RWPE2 (cell line): ENCODE data around the gene UNC13A.
A peak's percentile ranks its signal among the peaks of the same experiment; 100 is the strongest.

Source experiments
- ATAC-seq: fragments of 200-7000 bp; cut with Tn5 transposase; 3 replicates; pipeline ENCODE4 v1.9.1; 2021; ENCODE audit warnings: low read depth
- DNase-seq: peaks from one replicate; pipeline ENCODE4 v3.0.0-alpha.2; 2020; ENCODE audit warnings: low spot score
- H3K27ac ChIP-seq: fragments of 450-650 bp; 2 replicates; pipeline ENCODE4 v1.5.1; 2017; ENCODE audit warnings: mild to moderate bottlenecking; ENCODE audit not compliant: poor library complexity, severe bottlenecking
- H3K27me3 ChIP-seq: fragments of 250-450 bp; sonication (Bioruptor Pico); 2 replicates; pipeline ENCODE4 v1.5.1; 2021; ENCODE audit warnings: mild to moderate bottlenecking, moderate library complexity; ENCODE audit not compliant: insufficient read depth, poor library complexity, severe bottlenecking
- H3K36me3 ChIP-seq: fragments of 250-450 bp; sonication (Bioruptor Pico); 2 replicates; pipeline ENCODE4 v1.5.1; 2020; ENCODE audit warnings: low read depth, mild to moderate bottlenecking, moderate library complexity
- H3K4me1 ChIP-seq: fragments of 250-450 bp; sonication (Bioruptor Pico); 2 replicates; pipeline ENCODE4 v1.5.1; 2021; ENCODE audit warnings: mild to moderate bottlenecking, moderate library complexity; ENCODE audit not compliant: insufficient read depth, poor library complexity, severe bottlenecking
- H3K4me3 ChIP-seq: fragments of 250-450 bp; sonication (Bioruptor Pico); 2 replicates; pipeline ENCODE4 v1.5.1; 2021; ENCODE audit warnings: mild to moderate bottlenecking, moderate library complexity; ENCODE audit not compliant: severe bottlenecking
- H3K9me3 ChIP-seq: fragments of 250-450 bp; sonication (Bioruptor Pico); 2 replicates; pipeline ENCODE4 v1.5.1; 2021; ENCODE audit warnings: mild to moderate bottlenecking, moderate library complexity; ENCODE audit not compliant: severe bottlenecking
- CTCF ChIP-seq: fragments of 450-650 bp; IDR thresholded peaks from one replicate; pipeline ENCODE4 v1.5.1; 2017; ENCODE audit warnings: mild to moderate bottlenecking, moderate library complexity; ENCODE audit not compliant: poor library complexity, severe bottlenecking

UNC13A gene

GRCh38 chr19:17703824-17704463, 15.8 kb upstream of the UNC13A start:
- Histone ChIP-seq H3K27ac (no peak overlapping the region), H3K27me3 (no peaks in the 10 kb centered on the region), H3K4me1 (no peaks in the 10 kb centered on the region), H3K9me3 (no peaks in the 10 kb centered on the region), H3K36me3 (no peaks in the 10 kb centered on the region), H3K4me3 (no peak overlapping the region)
- peak; percentile 40 for TF ChIP-seq CTCF
- ATAC-seq (no peak), DNase-seq (no peak)

- no peak overlapping the region for H3K4me3 ChIP-seq
- H3K27ac ChIP-seq: no peak overlapping the region
- H3K27me3 ChIP-seq: peaks cover 7% of the 10 kb centered on the region
- no peaks in the 10 kb centered on the region for H3K9me3 ChIP-seq
- H3K4me1 ChIP-seq: no peaks in the 10 kb centered on the region
- TF ChIP-seq CTCF: no peak
- no peaks in the 10 kb centered on the region for H3K36me3 ChIP-seq
- DNase-seq (no peak), ATAC-seq (no peak)
Measured at GRCh38 chr19:17695198-17695597, 7.0 kb upstream of the UNC13A start.

GRCh38 chr19:17692566-17692965, 4.4 kb upstream of the UNC13A start:
- Histone ChIP-seq H3K27me3 (peaks cover 11% of the 10 kb centered on the region), H3K36me3 (no peaks in the 10 kb centered on the region), H3K9me3 (no peaks in the 10 kb centered on the region), H3K27ac (no peak overlapping the region), H3K4me3 (no peak overlapping the region), H3K4me1 (no peaks in the 10 kb centered on the region)
- TF ChIP-seq CTCF: no peak
- no peak for DNase-seq
- ATAC-seq: no peak

GRCh38 chr19:17688853-17689595, 870 bp upstream of the UNC13A start:
- H3K27me3 ChIP-seq: peaks cover 23% of the 10 kb centered on the region
- DNase-seq (no peak), ATAC-seq (peak; percentile 8; the same call in 1 of the 3 replicates)
- no peak overlapping the region for H3K4me3 ChIP-seq
- TF ChIP-seq CTCF: no peak
- H3K36me3 ChIP-seq: no peaks in the 10 kb centered on the region
- H3K27ac ChIP-seq: no peak overlapping the region
- H3K9me3 ChIP-seq: no peaks in the 10 kb centered on the region
- no peaks in the 10 kb centered on the region for H3K4me1 ChIP-seq
